Measurements from ENCODE around the gene SCN4B.

Gene SCN4B

GRCh38 chr11:118156531-118157185, 4.0 kb upstream of the SCN4B start:
- peak overlapping the region; percentile 71 for H3K4me3 Mint-ChIP-seq
- H3K27ac Mint-ChIP-seq: no peak overlapping the region
- H3K27me3 Mint-ChIP-seq (ENCODE audit: low read depth, poor library complexity): peaks cover 100% of the 10 kb centered on the region
- no peaks in the 10 kb centered on the region for H3K9me3 Mint-ChIP-seq
- TF ChIP-seq CTCF (IDR thresholded peaks at IDR 0.05): no peak
- H3K4me1 Mint-ChIP-seq: peaks cover 35% of the 10 kb centered on the region
- DNase-seq: no peak
- H3K36me3 Mint-ChIP-seq (ENCODE audit: low read depth): no peaks in the 10 kb centered on the region

GRCh38 chr11:118155776-118156530, 3.3 kb upstream of the SCN4B start:
- Mint-ChIP-seq H3K36me3 (ENCODE audit: low read depth) (no peaks in the 10 kb centered on the region), H3K9me3 (no peaks in the 10 kb centered on the region), H3K27ac (no peak overlapping the region), H3K4me1 (peaks cover 35% of the 10 kb centered on the region), H3K27me3 (ENCODE audit: low read depth, poor library complexity) (peaks cover 100% of the 10 kb centered on the region), H3K4me3 (no peak overlapping the region)
- no peak for TF ChIP-seq CTCF (IDR thresholded peaks at IDR 0.05)
- DNase-seq: no peak

- DNase-seq: no peak
- no peaks in the 10 kb centered on the region for H3K36me3 Mint-ChIP-seq (ENCODE audit: low read depth)
- peaks cover 100% of the 10 kb centered on the region for H3K27me3 Mint-ChIP-seq (ENCODE audit: low read depth, poor library complexity)
- H3K27ac Mint-ChIP-seq: no peak overlapping the region
- H3K4me3 Mint-ChIP-seq: no peak overlapping the region
- H3K4me1 Mint-ChIP-seq: peaks cover 35% of the 10 kb centered on the region
- TF ChIP-seq CTCF (IDR thresholded peaks at IDR 0.05): no peak
- H3K9me3 Mint-ChIP-seq: no peaks in the 10 kb centered on the region
Observed at GRCh38 chr11:118154641-118155040, 2.0 kb upstream of the SCN4B start.

GRCh38 chr11:118153976-118154375, 1.4 kb upstream of the SCN4B start:
- peaks cover 100% of the 10 kb centered on the region for H3K27me3 Mint-ChIP-seq (ENCODE audit: low read depth, poor library complexity)
- no peak for TF ChIP-seq CTCF (IDR thresholded peaks at IDR 0.05)
- no peak overlapping the region for H3K27ac Mint-ChIP-seq
- no peak for DNase-seq
- H3K4me1 Mint-ChIP-seq: peaks cover 35% of the 10 kb centered on the region
- H3K4me3 Mint-ChIP-seq: peak overlapping the region; percentile 76
- H3K9me3 Mint-ChIP-seq: no peaks in the 10 kb centered on the region
- no peaks in the 10 kb centered on the region for H3K36me3 Mint-ChIP-seq (ENCODE audit: low read depth)

- no peaks in the 10 kb centered on the region for H3K9me3 Mint-ChIP-seq
- H3K4me3 Mint-ChIP-seq: peak overlapping the region; percentile 76
- H3K36me3 Mint-ChIP-seq (ENCODE audit: low read depth): no peaks in the 10 kb centered on the region
- no peak for TF ChIP-seq CTCF (IDR thresholded peaks at IDR 0.05)
- no peak overlapping the region for H3K27ac Mint-ChIP-seq
- DNase-seq: no peak
- H3K27me3 Mint-ChIP-seq (ENCODE audit: low read depth, poor library complexity): peaks cover 100% of the 10 kb centered on the region
- H3K4me1 Mint-ChIP-seq: peaks cover 35% of the 10 kb centered on the region
Observed at GRCh38 chr11:118153516-118153915, 893 bp upstream of the SCN4B start.
